GM11168 (cell line): ENCODE results near the gene C1QTNF1.

ENCODE experiments used
- in situ Hi-C: fragments of 300-500 bp; cut with MboI; formaldehyde crosslinking; loops from one replicate; pipeline ENCODE4 v1.12.0; 2022; ENCODE audit warnings: low sequenced_read_pairs; ENCODE audit not compliant: unreplicated experiment

C1QTNF1 gene

DNA sequence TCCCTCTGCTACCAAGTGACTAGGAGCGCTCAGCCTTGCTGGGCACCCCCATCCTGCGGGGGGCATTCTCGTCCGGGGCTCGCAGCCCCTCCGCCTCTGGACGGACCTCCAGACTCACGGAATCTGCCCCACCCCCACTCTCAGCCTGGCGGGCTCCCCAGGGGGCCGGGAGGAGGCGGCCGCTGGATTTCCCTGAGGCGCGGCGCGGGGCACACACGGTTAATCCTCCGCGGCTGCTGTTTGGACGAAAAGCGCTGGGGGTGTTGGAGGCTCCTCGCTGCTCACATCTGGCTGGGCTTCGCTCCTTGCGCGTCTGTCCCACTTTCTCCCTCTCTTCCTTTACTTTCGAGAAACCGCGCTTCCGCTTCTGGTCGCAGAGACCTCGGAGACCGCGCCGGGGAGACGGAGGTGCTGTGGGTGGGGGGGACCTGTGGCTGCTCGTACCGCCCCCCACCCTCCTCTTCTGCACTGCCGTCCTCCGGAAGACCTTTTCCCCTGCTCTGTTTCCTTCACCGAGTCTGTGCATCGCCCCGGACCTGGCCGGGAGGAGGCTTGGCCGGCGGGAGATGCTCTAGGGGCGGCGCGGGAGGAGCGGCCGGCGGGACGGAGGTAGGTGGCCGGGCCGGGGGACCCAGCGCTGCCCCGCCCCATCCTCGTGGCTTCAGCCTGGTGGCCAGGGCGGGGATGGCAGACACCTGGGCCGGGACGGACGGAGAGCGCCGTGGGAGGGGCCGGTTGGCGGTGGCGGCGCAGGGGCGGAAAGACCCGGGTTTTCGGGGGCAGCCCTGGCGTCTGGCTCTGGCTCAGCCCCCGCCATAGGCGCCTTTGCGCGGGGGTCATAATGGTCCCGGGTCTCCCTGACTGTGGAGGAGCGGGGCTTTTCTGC, at the start of gene C1QTNF1:
Gene C1QTNF1, plus strand, starts transcription at position 284 of the 886 bp plus-strand sequence. CDS start 19,800 bp downstream, outside the sequence.
- in situ Hi-C loops, result no loop called here

GRCh38 chr17:78974635-78975591, 49.1 kb upstream of the C1QTNF1 start:
- in situ Hi-C loops, result no loop called here

GRCh38 chr17:78976907-78977680, 46.9 kb upstream of the C1QTNF1 start:
- in situ Hi-C loops, result no loop called here

GRCh38 chr17:78977681-78977943, 46.4 kb upstream of the C1QTNF1 start:
- in situ Hi-C loops, result no loop called here

GRCh38 chr17:78977997-78978973, 45.7 kb upstream of the C1QTNF1 start:
- in situ Hi-C loops, result no loop called here

DNA sequence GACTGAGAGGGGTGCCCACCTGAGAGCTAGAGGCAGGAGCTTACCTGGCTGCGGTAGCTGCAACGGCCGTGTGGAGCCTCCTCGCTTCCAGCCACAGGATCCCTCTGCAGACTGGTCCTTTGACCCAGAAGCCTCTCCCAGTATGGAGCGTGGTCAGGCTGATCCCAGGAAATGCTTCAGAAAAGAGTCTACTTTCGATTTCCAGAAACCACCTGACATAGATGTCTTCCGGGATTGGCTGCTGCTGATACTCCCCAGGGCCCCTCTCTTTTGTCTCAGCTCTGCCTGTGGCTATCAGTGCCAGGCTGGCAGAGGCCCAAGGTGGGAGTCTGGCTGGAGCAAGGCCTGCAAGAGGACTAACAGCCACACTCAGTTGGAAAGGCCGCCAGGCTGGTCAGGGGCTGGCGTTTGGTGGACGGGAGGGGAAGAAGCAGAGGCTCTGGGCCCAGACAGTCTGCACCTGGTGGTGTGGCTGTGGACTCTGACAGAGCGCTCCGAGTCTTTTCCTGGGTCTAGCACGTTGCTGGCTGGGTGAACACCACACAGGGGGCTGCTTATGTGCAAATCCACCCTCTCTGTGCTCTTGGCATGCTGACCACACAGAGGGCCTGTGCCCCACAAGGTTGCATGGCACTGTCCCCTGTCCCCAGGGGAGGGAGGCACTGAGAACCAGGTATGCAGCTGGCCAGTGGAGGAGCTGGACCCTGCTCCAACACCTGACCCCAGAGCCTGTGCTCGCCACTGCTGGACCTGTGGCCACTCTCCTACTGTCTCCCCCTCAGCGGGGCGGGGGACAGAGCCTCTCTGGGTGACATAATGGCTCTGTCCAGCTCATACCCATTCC, 44.0 kb upstream of the C1QTNF1 start, which contains the start of gene LGALS3BP:
Gene LGALS3BP, minus strand, starts transcription at position 144 of the 844 bp plus-strand sequence. CDS start 2,732 bp downstream, outside the sequence.
- in situ Hi-C loops, result no loop called here

GRCh38 chr17:78980624-78980972, 43.4 kb upstream of the C1QTNF1 start:
- in situ Hi-C loops, result no loop called here

DNA sequence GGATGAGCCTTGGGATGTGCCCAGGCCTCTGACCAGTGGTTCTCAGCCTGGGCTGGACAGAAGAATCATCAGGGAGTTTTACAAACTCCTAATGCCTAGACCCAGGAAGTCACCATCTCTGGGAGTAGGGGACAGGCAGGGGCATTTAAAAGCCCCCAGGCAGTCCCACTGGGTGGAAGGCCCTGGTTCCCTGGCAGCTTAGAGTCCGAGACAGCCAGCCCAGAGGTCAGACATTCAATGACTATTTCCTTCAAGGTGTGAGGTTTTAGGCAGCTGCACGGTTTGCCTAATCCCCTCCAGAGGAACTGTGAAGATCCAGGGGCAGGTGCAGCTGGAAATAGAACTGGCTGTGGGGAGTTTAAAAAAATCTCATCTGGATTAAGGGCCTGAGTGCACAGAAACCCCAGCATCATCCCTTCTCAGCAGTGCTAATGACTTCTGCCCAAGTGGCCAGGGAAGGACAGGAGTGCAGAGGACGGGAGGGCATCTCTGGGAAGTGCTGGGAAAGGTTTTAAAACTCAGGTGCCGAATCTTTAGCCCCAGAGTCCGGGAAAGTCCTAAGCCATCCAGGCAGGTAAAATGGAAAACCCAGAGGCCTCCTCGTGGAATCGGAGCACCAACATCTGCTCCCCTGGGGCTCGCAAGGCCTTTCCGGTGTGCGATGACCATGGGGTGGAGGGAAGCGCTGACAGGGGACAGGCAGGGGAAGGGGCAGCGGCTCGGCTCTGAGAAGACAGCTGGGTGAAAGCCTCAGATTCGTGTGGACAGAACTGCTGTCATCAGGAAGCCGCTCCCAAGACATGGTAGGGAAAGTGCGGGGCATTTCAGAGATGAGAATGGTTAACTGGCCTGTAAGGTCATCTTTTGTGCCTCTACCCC, 42.7 kb upstream of the C1QTNF1 start:
- in situ Hi-C loops, result no loop called here

GRCh38 chr17:78985395-78985794, 38.6 kb upstream of the C1QTNF1 start:
- in situ Hi-C loops, result no loop called here

- in situ Hi-C loops, result no loop called here
Observed at GRCh38 chr17:78986048-78986648, 37.8 kb upstream of the C1QTNF1 start.

DNA sequence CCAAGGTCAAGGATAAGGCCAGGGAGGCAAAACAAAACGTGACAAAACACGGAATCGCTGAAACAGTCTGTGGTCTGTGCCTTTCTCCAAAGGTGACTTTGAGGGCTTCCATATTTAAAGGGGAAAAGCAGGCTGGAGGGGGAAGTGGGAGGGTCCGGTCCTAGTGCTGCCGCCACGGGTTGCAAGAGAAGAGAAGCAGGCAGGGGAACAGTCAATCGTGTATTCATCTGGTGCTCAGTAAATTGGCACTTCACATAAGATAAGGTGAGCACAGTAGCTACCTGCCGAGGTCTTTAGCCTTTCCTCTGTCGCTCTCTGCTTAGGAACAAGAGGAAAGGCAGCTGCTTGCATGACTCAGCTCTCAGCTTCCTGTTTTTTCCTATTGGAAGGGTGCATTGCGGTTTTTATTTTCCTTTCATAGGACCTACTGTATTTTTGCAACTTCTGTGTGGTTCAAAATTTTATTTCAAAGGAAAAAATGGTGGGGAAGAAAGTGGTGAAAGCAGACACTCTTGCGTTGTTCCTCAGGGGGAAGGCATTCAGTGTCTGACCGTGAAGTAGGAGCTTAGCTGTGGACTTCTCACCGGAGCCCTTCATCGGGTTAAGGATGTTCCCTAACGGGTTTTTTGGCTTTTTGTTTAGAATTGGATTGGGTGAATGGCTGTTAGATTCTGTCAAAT, 37.2 kb upstream of the C1QTNF1 start:
- in situ Hi-C loops, result no loop called here

GRCh38 chr17:78988152-78988551, 35.8 kb upstream of the C1QTNF1 start:
- in situ Hi-C loops, result no loop called here

DNA sequence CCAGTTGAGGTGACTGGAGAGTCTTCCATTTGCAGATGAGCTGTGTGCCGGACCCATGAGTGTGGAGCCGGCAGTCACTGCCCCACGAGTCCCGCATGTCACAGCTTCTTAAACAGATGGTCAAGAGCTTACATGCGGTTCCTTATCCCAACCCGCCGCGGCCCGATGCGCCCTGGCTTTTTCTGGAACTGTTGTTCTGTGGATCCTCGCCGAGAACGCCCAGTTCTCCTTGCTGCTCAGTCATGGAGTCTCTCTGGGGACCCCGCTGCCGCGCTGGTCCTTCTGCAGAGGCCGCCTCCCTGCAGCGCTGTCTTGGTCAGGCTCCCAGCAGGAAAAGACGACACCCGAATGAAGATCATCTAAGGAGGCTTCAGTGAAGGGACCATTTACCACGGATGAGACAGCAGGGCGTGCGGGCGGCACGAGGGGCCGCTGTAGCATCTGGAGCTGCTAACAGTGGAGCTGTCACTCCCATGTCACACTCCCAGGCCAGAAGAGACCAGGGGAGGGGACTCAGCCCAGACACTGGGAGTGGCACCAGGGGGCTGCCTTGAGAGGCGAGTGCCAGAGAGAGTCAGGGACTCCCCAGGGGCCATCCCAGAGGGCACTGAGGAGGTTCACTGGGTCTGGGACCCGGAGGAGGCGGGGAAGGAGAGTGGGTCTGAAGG, 33.5 kb upstream of the C1QTNF1 start:
- in situ Hi-C loops, result no loop called here

DNA sequence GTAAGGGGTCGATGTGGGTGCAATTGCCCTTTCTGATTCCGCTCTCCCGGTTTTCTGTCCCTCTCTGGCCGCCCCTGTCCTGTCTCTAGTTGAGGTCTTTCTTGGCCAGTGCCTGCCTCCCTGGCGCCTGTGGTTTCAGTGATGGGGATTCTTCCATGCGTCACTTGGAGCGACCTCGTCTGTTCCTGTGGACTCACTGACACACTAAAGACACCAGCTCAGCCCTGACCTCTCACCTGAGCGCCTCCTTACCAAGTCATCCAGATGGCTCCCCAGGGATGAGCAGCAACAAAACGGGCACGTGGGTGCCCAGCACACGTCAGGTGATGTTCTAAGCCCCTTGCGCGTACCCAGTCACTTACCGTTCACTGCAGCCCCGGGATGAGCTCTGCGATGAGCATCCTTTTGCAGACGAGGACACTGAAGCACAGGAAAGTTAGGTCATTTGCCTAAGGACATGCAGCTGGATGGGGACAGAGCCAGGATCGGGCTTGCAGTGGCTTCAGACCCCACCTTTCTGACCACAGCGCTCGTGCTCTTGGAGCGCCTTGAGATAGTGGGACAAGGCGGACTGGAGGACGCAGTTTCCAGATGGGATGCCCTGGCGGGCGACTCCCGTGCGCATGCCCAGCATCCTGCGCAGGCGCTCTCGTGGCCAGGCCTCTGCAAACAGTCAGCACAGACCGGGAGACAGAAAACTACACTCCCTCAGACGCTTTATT, 32.8 kb upstream of the C1QTNF1 start:
- in situ Hi-C loops, result no loop called here

GRCh38 chr17:78991906-78992532, 31.9 kb upstream of the C1QTNF1 start:
- in situ Hi-C loops, result no loop called here
